DOHH2 (cell line): ENCODE measurements around the gene TEKT5.

ENCODE experiments used
- H3F3A ChIP-seq: fragments of 200-600 bp; sonication (generic), shearing (Covaris generic); 2 replicates; pipeline ENCODE4 v1.6.0; 2016; ENCODE audit warnings: antibody characterized with exemption, mild to moderate bottlenecking; ENCODE audit not compliant: control insufficient read depth, insufficient read depth
- H3K27ac ChIP-seq: fragments of 200-600 bp; sonication (generic); 2 replicates; pipeline ENCODE4 v1.5.1; 2014; ENCODE audit warnings: low read depth, mild to moderate bottlenecking, low read length, moderate library complexity
- H3K27me3 ChIP-seq: fragments of 200-600 bp; sonication (generic); 2 replicates; pipeline ENCODE4 v1.6.1; 2014; ENCODE audit warnings: mild to moderate bottlenecking, low read length, mixed read lengths; ENCODE audit not compliant: control insufficient read depth
- H3K36me3 ChIP-seq: fragments of 200-600 bp; sonication (generic); 2 replicates; pipeline ENCODE4 v1.6.1; 2014; ENCODE audit warnings: mild to moderate bottlenecking, low read length, moderate library complexity, mixed read lengths; ENCODE audit not compliant: control insufficient read depth
- H3K4me1 ChIP-seq: fragments of 200-600 bp; sonication (generic); 2 replicates; pipeline ENCODE4 v1.6.1; 2014; ENCODE audit warnings: mild to moderate bottlenecking, low read length, mixed read lengths; ENCODE audit not compliant: control insufficient read depth
- H3K4me2 ChIP-seq: fragments of 200-600 bp; sonication (generic); 2 replicates; pipeline ENCODE4 v1.6.0; 2014; ENCODE audit warnings: mild to moderate bottlenecking, low read length, moderate library complexity
- H3K4me3 ChIP-seq: fragments of 200-600 bp; sonication (generic); 2 replicates; pipeline ENCODE4 v1.5.1; 2014; ENCODE audit warnings: mild to moderate bottlenecking, low read length, mixed read lengths
- H3K79me2 ChIP-seq: fragments of 200-600 bp; sonication (generic); 2 replicates; pipeline ENCODE4 v1.6.1; 2014; ENCODE audit warnings: mild to moderate bottlenecking, low read length, mixed read lengths; ENCODE audit not compliant: control insufficient read depth
- H3K9me2 ChIP-seq: fragments of 200-600 bp; sonication (generic); replicated peaks from 2 replicates; pipeline ENCODE4 v1.6.1; 2014; ENCODE audit warnings: mild to moderate bottlenecking, low read length, mixed read lengths; ENCODE audit not compliant: control insufficient read depth
- H3K9me3 ChIP-seq: fragments of 200-600 bp; sonication (generic); 2 replicates; pipeline ENCODE4 v1.6.1; 2014; ENCODE audit warnings: antibody characterized with exemption, low read length, mixed read lengths; ENCODE audit not compliant: control insufficient read depth, insufficient read depth
- H4K20me1 ChIP-seq: fragments of 200-600 bp; sonication (generic); 2 replicates; pipeline ENCODE4 v1.6.0; 2014; ENCODE audit warnings: low read depth, mild to moderate bottlenecking, antibody characterized with exemption, low read length, moderate library complexity; ENCODE audit not compliant: control insufficient read depth, insufficient read depth
- CTCF ChIP-seq: fragments of 200-600 bp; sonication (generic); IDR thresholded peaks from one replicate; pipeline ENCODE4 v1.5.1; 2014; ENCODE audit warnings: antibody characterized with exemption, mild to moderate bottlenecking, low read depth, low read length; ENCODE audit not compliant: poor library complexity, severe bottlenecking
- EZH2phosphoT487 ChIP-seq: fragments of 200-600 bp; sonication (generic); IDR thresholded peaks from 2 replicates; pipeline ENCODE4 v1.6.1; 2017; ENCODE audit warnings: borderline replicate concordance, mild to moderate bottlenecking, antibody characterized with exemption, low read length, moderate library complexity, mixed read lengths

Gene TEKT5

GRCh38 chr16:10663744-10664143 is 31.0 kb downstream of the TEKT5 start:
- H3K27ac ChIP-seq: no peak overlapping the region
- H3K4me3 ChIP-seq: no peak overlapping the region
- no peaks in the 10 kb centered on the region for H3F3A ChIP-seq
- H3K79me2 ChIP-seq: no peaks in the 10 kb centered on the region
- TF ChIP-seq CTCF (no peak), EZH2phosphoT487 (no peak)
- H3K4me2 ChIP-seq: no peak overlapping the region
- no peaks in the 10 kb centered on the region for H4K20me1 ChIP-seq
- H3K36me3 ChIP-seq: no peaks in the 10 kb centered on the region
- H3K4me1 ChIP-seq: no peaks in the 10 kb centered on the region
- H3K9me2 ChIP-seq: no peaks in the 10 kb centered on the region
- H3K9me3 ChIP-seq: no peaks in the 10 kb centered on the region
- H3K27me3 ChIP-seq: peaks cover 4% of the 10 kb centered on the region; the same call in 1 of the 2 replicates

GRCh38 chr16:10663146-10663545 is 31.6 kb downstream of the TEKT5 start:
- H3K4me2 ChIP-seq: no peak overlapping the region
- H4K20me1 ChIP-seq: no peaks in the 10 kb centered on the region
- no peaks in the 10 kb centered on the region for H3K9me2 ChIP-seq
- no peaks in the 10 kb centered on the region for H3K79me2 ChIP-seq
- no peak overlapping the region for H3K27ac ChIP-seq
- no peaks in the 10 kb centered on the region for H3F3A ChIP-seq
- H3K4me1 ChIP-seq: no peaks in the 10 kb centered on the region
- peaks cover 5% of the 10 kb centered on the region for H3K27me3 ChIP-seq
- no peaks in the 10 kb centered on the region for H3K36me3 ChIP-seq
- no peaks in the 10 kb centered on the region for H3K9me3 ChIP-seq
- no peak overlapping the region for H3K4me3 ChIP-seq
- TF ChIP-seq EZH2phosphoT487 (no peak), CTCF (no peak)

GRCh38 chr16:10662212-10662611 is 32.5 kb downstream of the TEKT5 start:
- Histone ChIP-seq H3K9me2 (no peaks in the 10 kb centered on the region), H3K9me3 (no peaks in the 10 kb centered on the region), H3F3A (no peaks in the 10 kb centered on the region), H3K4me2 (no peak overlapping the region), H4K20me1 (no peaks in the 10 kb centered on the region), H3K4me3 (no peak overlapping the region), H3K27me3 (peaks cover 8% of the 10 kb centered on the region), H3K4me1 (no peaks in the 10 kb centered on the region), H3K79me2 (no peaks in the 10 kb centered on the region), H3K36me3 (no peaks in the 10 kb centered on the region), H3K27ac (no peak overlapping the region)
- no peak for TF ChIP-seq EZH2phosphoT487
- TF ChIP-seq CTCF: no peak

GRCh38 chr16:10661737-10662136 is 33.0 kb downstream of the TEKT5 start:
- no peaks in the 10 kb centered on the region for H3K9me2 ChIP-seq
- H3K4me3 ChIP-seq: no peak overlapping the region
- TF ChIP-seq CTCF (no peak), EZH2phosphoT487 (no peak)
- no peaks in the 10 kb centered on the region for H3K36me3 ChIP-seq
- H3K4me2 ChIP-seq: no peak overlapping the region
- no peaks in the 10 kb centered on the region for H3K9me3 ChIP-seq
- H4K20me1 ChIP-seq: no peaks in the 10 kb centered on the region
- H3K27me3 ChIP-seq: peaks cover 8% of the 10 kb centered on the region
- H3K27ac ChIP-seq: no peak overlapping the region
- no peaks in the 10 kb centered on the region for H3K4me1 ChIP-seq
- H3F3A ChIP-seq: no peaks in the 10 kb centered on the region
- no peaks in the 10 kb centered on the region for H3K79me2 ChIP-seq
